ENCODE measurements around the gene EML4. TPM values are rescaled to one million over a fixed set of nuclear protein-coding genes. Genes with fewer than 3 reads are reported as not detected.

The EML4 gene
- total and polyA plus RNA-seq, 2 of the 13 experiments (the other 11 are each of a cell fraction or from before 2014, with no cell fraction given) = 243 to 476 TPM

DNA sequence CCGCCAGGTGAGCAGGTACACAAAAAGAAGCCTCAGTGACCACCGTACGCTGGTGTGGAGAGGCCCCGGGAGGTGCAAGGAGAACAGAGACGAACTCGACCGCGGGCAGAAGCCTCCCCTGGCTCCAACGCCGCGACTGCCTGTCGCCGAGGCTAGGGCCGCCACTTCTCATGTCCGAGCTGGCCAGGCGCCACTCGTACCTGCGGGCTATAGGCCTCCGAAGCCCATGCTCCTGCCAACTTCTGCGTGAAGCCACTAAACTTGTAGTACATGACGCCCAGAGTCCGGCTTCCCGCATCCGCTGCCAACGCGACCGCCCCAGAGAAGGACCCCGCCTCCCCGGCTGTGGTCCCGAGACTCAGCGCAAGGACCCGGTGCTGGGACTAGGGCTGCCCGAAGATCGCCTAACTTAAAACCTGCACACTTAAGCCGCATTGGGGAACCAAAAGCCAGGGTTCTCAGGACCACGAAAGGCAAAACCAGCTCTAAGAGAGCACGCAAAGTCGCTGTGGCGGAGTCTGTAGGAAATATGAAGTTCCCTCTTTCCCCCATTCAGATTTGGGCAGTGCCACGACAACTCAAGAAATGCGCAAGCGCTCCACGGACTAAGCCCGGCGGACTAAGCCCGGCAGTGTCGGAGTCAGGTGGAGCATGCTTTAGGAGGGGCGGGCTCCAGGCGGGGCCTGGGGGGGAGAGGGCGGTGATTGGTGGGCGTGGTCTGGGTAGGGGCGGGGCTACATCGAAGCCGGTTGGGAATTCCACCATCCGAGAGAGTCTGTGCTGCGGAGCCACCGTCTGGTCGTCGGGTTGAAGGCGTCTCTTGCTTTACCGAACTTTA is 192.0 kb downstream of the EML4 start, which contains the start of gene COX7A2L (continued):
- TF ChIP-seq DNMT1 (CRISPR knock-in tag; IDR thresholded peaks at IDR 0.05) = no peak
- TF ChIP-seq ZBTB3 (CRISPR knock-in tag; IDR thresholded peaks at IDR 0.05; ENCODE audit: borderline replicate concordance, low read depth) = no peak
- peak; percentile 67 for TF ChIP-seq TGIF2 (CRISPR knock-in tag; IDR thresholded peaks at IDR 0.05)
- no peak for TF ChIP-seq HMGXB3 (CRISPR knock-in tag; IDR thresholded peaks at IDR 0.05; ENCODE audit: borderline replicate concordance)
- TF ChIP-seq TCF12 (IDR thresholded peaks at IDR 0.05) = no peak
- peak; percentile 74; the same call in 1 of the 2 replicates for TF ChIP-seq TCF12 (CRISPR knock-in tag; IDR thresholded peaks at IDR 0.05)
- TF ChIP-seq ZHX1 (CRISPR knock-in tag; IDR thresholded peaks at IDR 0.05; ENCODE audit: low read depth) = peak; percentile 76; the same call in 1 of the 2 replicates
- TF ChIP-seq PRMT3 (CRISPR knock-in tag; IDR thresholded peaks at IDR 0.05; ENCODE audit: borderline replicate concordance, low read depth) = no peak; the same call in 1 of the 2 replicates
- TF ChIP-seq MTA3 (CRISPR knock-in tag; IDR thresholded peaks at IDR 0.05) = no peak
- no peak for TF ChIP-seq LBX2 (CRISPR knock-in tag; IDR thresholded peaks at IDR 0.05; ENCODE audit: borderline replicate concordance)
- no peak for TF ChIP-seq SOX6 (IDR thresholded peaks at IDR 0.05)
- peak; percentile 64 for TF ChIP-seq SOX6 (CRISPR knock-in tag; IDR thresholded peaks at IDR 0.05)
- 0 out of 2 replicates have a peak, but pooled peaks have one; percentile 64 for TF ChIP-seq MAF1 (CRISPR knock-in tag; IDR thresholded peaks at IDR 0.05; ENCODE audit: borderline replicate concordance)
- TF ChIP-seq E2F1 (CRISPR knock-in tag; IDR thresholded peaks at IDR 0.05) = 0 out of 2 replicates have a peak, but pooled peaks have one; percentile 41
- TF ChIP-seq ZNF598 (CRISPR knock-in tag; IDR thresholded peaks at IDR 0.05; ENCODE audit: borderline replicate concordance) = peak; percentile 94
- TF ChIP-seq ZNF816 (CRISPR knock-in tag; IDR thresholded peaks at IDR 0.05; ENCODE audit: borderline replicate concordance) = 0 out of 2 replicates have a peak, but pooled peaks have one; percentile 70
- peak; percentile 89 for TF ChIP-seq SPEN (CRISPR knock-in tag; IDR thresholded peaks at IDR 0.05; ENCODE audit: low read depth)
- no peak for TF ChIP-seq MATR3 (CRISPR knock-in tag; IDR thresholded peaks at IDR 0.05)
- no peak for TF ChIP-seq ZNF30 (CRISPR knock-in tag; IDR thresholded peaks at IDR 0.05)

All from HepG2 (cell line).